ENCODE results near the gene CREBL2.

DNA sequence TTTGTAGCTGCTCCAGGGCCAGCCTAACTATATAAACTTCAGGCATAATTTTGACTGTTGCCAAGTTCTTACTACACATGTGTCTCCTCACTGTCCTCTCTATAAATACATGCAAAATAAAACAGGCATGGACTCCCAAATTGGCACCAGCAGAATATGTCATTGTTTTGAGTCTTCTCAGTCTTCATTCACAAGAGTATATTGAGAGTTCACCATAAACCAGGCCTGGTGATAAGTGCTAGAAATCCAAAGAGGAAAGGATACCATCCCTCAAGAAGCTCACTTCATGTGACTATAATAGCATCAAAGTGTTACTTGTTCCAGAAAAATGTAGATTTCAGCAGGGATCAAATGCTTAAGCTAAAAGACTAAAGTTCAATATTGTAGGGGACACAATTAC lies 70.6 kb downstream of the CREBL2 start:
- TF ChIP-seq, protein P1, sequence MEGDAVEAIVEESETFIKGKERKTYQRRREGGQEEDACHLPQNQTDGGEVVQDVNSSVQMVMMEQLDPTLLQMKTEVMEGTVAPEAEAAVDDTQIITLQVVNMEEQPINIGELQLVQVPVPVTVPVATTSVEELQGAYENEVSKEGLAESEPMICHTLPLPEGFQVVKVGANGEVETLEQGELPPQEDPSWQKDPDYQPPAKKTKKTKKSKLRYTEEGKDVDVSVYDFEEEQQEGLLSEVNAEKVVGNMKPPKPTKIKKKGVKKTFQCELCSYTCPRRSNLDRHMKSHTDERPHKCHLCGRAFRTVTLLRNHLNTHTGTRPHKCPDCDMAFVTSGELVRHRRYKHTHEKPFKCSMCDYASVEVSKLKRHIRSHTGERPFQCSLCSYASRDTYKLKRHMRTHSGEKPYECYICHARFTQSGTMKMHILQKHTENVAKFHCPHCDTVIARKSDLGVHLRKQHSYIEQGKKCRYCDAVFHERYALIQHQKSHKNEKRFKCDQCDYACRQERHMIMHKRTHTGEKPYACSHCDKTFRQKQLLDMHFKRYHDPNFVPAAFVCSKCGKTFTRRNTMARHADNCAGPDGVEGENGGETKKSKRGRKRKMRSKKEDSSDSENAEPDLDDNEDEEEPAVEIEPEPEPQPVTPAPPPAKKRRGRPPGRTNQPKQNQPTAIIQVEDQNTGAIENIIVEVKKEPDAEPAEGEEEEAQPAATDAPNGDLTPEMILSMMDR (IDR thresholded peaks at IDR 0.05 in 8 of 11, conservative IDR thresholded peaks at IDR 0.05 in 3 of 11), result no peak
- no peak for TF ChIP-seq POLR2AphosphoS5 (IDR thresholded peaks at IDR 0.05)
- TF ChIP-seq POLR2A (IDR thresholded peaks at IDR 0.05), result no peak

Measured in spleen (tissue), 7 donors.